Pulmonary artery endothelial cell (primary cell): ENCODE results near the gene PAX7. TPM values are rescaled to one million over a fixed set of nuclear protein-coding genes. Genes with fewer than 3 reads are reported as not detected.
"Not testable (repeated sequence)": the region's sequence is repeated elsewhere in the genome, so short reads cannot be mapped to it uniquely, and the experiment has no call there.

Experiments
- DNase-seq: peaks from one replicate; pipeline ENCODE4 v3.0.0-alpha.2; 2011; ENCODE audit warnings: low read depth, low spot score
- total RNA-seq: library from RNA; depleted of rRNA; stranded (reverse); fragments of >200 nt; gene quantifications from 2 replicates; pipeline ENCODE4 v1.2.3, GENCODE V29; 2014

Gene PAX7
- total RNA-seq: not detected in 2 replicates

- no peak for DNase-seq
Measured at GRCh38 chr1:18630511-18631495, at the start of gene PAX7. TSS of gene PAX7 (plus strand) at chr1:18630846. CDS start at chr1:18631604, 758 bp downstream.

GRCh38 chr1:18581420-18581880, 49.2 kb upstream of the PAX7 start:
- DNase-seq: no peak

GRCh38 chr1:18582890-18583289, 47.8 kb upstream of the PAX7 start:
- no peak for DNase-seq

GRCh38 chr1:18583326-18583941, 47.2 kb upstream of the PAX7 start:
- DNase-seq: no peak

GRCh38 chr1:18586016-18586415, 44.6 kb upstream of the PAX7 start:
- DNase-seq: not testable (repeated sequence)

GRCh38 chr1:18588093-18588492, 42.6 kb upstream of the PAX7 start:
- no peak for DNase-seq

- DNase-seq: no peak
Measured at GRCh38 chr1:18592368-18592767, 38.3 kb upstream of the PAX7 start.

- DNase-seq: no peak
Measured at GRCh38 chr1:18597160-18598042, 33.2 kb upstream of the PAX7 start.

GRCh38 chr1:18599086-18599485, 31.6 kb upstream of the PAX7 start:
- DNase-seq: no peak

GRCh38 chr1:18599704-18600103, 30.9 kb upstream of the PAX7 start:
- no peak for DNase-seq

- DNase-seq: no peak
Measured at GRCh38 chr1:18602533-18603211, 28.0 kb upstream of the PAX7 start.

- DNase-seq: no peak
Measured at GRCh38 chr1:18603212-18603852, 27.3 kb upstream of the PAX7 start.

GRCh38 chr1:18606443-18607288, 24.0 kb upstream of the PAX7 start:
- no peak for DNase-seq

- no peak for DNase-seq
Measured at GRCh38 chr1:18607289-18607760, 23.3 kb upstream of the PAX7 start.

GRCh38 chr1:18608534-18608933, 22.1 kb upstream of the PAX7 start:
- DNase-seq: no peak

GRCh38 chr1:18611311-18611710, 19.3 kb upstream of the PAX7 start:
- no peak for DNase-seq

GRCh38 chr1:18612073-18612472, 18.6 kb upstream of the PAX7 start:
- DNase-seq: no peak

- no peak for DNase-seq
Measured at GRCh38 chr1:18614069-18614735, 16.4 kb upstream of the PAX7 start.
